K562 (cell line): ENCODE measurements around the gene VAPB. TPM values are rescaled to one million over a fixed set of nuclear protein-coding genes. Genes with fewer than 3 reads are reported as not detected.

Experiments
- ARID1B ChIP-seq: fragments of 450-650 bp; IDR thresholded peaks from 2 replicates; pipeline ENCODE4 v1.6.1; 2016; ENCODE audit warnings: antibody characterized with exemption, mild to moderate bottlenecking, inconsistent platforms
- C11orf30 ChIP-seq: fragments of 450-650 bp; IDR thresholded peaks from 2 replicates; pipeline ENCODE4 v1.6.1; 2016; ENCODE audit warnings: low read depth, mild to moderate bottlenecking
- FOSL1 ChIP-seq: fragments of 200-800 bp; sonication (Bioruptor generic); conservative IDR thresholded peaks from 2 replicates; pipeline ENCODE4 v1.6.1; 2016; ENCODE audit warnings: missing genetic modification characterization, missing compliant biosample characterization
- MAFK ChIP-seq: IDR thresholded peaks from 2 replicates; pipeline ENCODE4 v1.6.1; 2011; ENCODE audit warnings: low read length, improper control_type of control experiment
- NR2C1 ChIP-seq, 2 experiments: fragments of 450-650 bp; IDR thresholded peaks; 2 replicates each; pipeline ENCODE4 v1.6.1; 2017; ENCODE audit warnings: mild to moderate bottlenecking in 2 of 2, antibody characterized with exemption in 1 of 2, inconsistent platforms in 1 of 2, missing compliant biosample characterization in 1 of 2, missing genetic modification characterization in 1 of 2
- SIN3B ChIP-seq: fragments of 450-650 bp; IDR thresholded peaks from 2 replicates; pipeline ENCODE4 v1.6.1; 2017; ENCODE audit warnings: low read depth, mild to moderate bottlenecking, moderate library complexity
- SMARCA5 ChIP-seq: fragments of 450-650 bp; IDR thresholded peaks from 2 replicates; pipeline ENCODE4 v1.6.1; 2016
- SMARCC2 ChIP-seq: fragments of 450-650 bp; IDR thresholded peaks from 2 replicates; pipeline ENCODE4 v1.6.1; 2017; ENCODE audit warnings: antibody characterized with exemption, moderate library complexity, mild to moderate bottlenecking, low read depth
- ZBTB40 ChIP-seq, 2 experiments: fragments of 450-650 bp in 1 of 2; sonication (generic) in 1 of 2; formaldehyde crosslinking in 1 of 2; IDR thresholded peaks; 2 replicates each; pipeline versions ENCODE4 v1.7.1 to v1.9.0; 2016 to 2022; ENCODE audit warnings: inconsistent platforms in 1 of 2, mild to moderate bottlenecking in 1 of 2, missing genetic modification reagents in 1 of 2
- polyA plus RNA-seq, 8 experiments: library from polyadenylated mRNA; depleted of rRNA in 4 of 8; stranded (reverse) in 5 of 8; unstranded in 3 of 8; fragments of >200 nt; fragmentation: Nextera tagmentation in 2 of 8; fragmentation: Illumina TruSeq in 1 of 8; extraction: Ambion mirVana in 2 of 8; extraction: Trizol in 1 of 8; gene quantifications; 2 replicates each; pipeline versions ENCODE4 v1.2.1 to v1.2.3, GENCODE V29; 2011 to 2014; ENCODE audit warnings: inconsistent platforms in 1 of 8, missing spikeins in 1 of 8
- total RNA-seq, 7 experiments: library from RNA; depleted of rRNA in 6 of 7; stranded (reverse); fragments of >200 nt in 6 of 7; fragmentation: Illumina TruSeq in 2 of 7; extraction: Trizol in 2 of 7; gene quantifications; 2 replicates each; pipeline versions ENCODE4 v1.2.1 to v1.2.3, GENCODE V29; 2011 to 2021; ENCODE audit warnings: low replicate concordance in 1 of 7
- TF ChIP-seq, protein P1 (sequence below): IDR thresholded peaks from 2 replicates; pipeline ENCODE4 v1.6.1; 2012; ENCODE audit warnings: low read depth, low read length, improper control_type of control experiment, borderline replicate concordance
- TF ChIP-seq, protein P2 (sequence below), 3 experiments: fragments of 200-800 bp in 1 of 3; fragments of 250-450 bp in 1 of 3; fragments of 450-650 bp in 1 of 3; sonication (Bioruptor Pico) in 1 of 3; sonication (Bioruptor generic) in 1 of 3; formaldehyde crosslinking in 1 of 3; IDR thresholded peaks; 2 replicates each; pipeline versions ENCODE4 v1.6.1 to v1.8.0; 2016 to 2022; ENCODE audit warnings: mild to moderate bottlenecking in 2 of 3, missing genetic modification characterization in 2 of 3, missing compliant biosample characterization in 1 of 3, moderate library complexity in 1 of 3

Gene VAPB
- total and polyA plus RNA-seq, 9 of the 15 experiments (the other 6 are each of a cell fraction or from before 2014, with no cell fraction given) = 3.4 to 51.0 (median 27.9) TPM

DNA sequence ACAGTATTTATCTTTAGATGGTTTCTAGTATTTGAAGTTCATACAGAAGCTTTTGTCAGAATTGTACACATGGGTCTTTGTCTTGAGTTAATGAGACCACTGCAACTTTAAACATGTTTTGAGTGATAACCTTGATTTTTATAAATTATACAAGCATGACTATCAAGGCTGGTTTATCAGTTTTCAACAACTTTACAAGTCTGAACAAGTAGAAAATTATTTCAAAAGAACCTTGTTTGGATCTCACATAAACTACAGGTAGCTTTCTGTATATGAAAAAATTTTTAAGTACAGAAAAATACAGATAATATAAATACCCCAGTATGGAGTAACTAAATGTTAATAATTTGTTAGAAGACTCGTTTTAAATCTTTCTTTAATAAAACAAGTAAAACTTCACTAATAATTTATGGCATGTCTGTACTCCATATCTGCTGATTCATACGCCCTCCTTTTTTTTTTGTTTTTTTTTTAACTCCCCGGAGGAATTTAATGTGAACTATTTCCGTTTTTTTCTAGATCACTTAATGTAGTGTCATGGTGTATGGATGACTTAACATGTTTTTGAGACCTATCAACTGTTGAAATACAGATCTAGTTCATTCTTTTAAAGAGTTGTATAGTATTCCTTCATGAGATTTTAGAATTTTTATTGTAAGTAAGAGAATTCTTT, 18.3 kb downstream of the VAPB start (continued):
- TF ChIP-seq, protein P1, sequence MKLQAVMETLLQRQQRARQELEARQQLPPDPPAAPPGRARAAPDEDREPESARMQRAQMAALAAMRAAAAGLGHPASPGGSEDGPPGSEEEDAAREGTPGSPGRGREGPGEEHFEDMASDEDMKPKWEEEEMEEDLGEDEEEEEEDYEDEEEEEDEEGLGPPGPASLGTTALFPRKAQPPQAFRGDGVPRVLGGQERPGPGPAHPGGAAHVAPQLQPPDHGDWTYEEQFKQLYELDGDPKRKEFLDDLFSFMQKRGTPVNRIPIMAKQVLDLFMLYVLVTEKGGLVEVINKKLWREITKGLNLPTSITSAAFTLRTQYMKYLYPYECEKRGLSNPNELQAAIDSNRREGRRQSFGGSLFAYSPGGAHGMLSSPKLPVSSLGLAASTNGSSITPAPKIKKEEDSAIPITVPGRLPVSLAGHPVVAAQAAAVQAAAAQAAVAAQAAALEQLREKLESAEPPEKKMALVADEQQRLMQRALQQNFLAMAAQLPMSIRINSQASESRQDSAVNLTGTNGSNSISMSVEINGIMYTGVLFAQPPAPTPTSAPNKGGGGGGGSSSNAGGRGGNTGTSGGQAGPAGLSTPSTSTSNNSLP = peak; percentile 61; the same call in 1 of the 2 replicates
- TF ChIP-seq NR2C1 (IDR thresholded peaks at IDR 0.05) (peak; percentile 3; the same call in 1 of the 2 replicates), NR2C1 (tag; IDR thresholded peaks at IDR 0.05) (no peak), MAFK (peak; percentile 71; the same call in 1 of the 2 replicates), SIN3B (no peak), ZBTB40 (IDR thresholded peaks at IDR 0.05) (peak; percentile 91), ZBTB40 (CRISPR knock-in tag; IDR thresholded peaks at IDR 0.05) (no peak), ARID1B (peak; percentile 49), SMARCC2 (0 out of 2 replicates have a peak, but pooled peaks have one; percentile 33), FOSL1 (peak; percentile 37; the same call in 1 of the 2 replicates), SMARCA5 (0 out of 2 replicates have a peak, but pooled peaks have one; percentile 17), C11orf30 (peak; percentile 91)
- TF ChIP-seq, protein P2, sequence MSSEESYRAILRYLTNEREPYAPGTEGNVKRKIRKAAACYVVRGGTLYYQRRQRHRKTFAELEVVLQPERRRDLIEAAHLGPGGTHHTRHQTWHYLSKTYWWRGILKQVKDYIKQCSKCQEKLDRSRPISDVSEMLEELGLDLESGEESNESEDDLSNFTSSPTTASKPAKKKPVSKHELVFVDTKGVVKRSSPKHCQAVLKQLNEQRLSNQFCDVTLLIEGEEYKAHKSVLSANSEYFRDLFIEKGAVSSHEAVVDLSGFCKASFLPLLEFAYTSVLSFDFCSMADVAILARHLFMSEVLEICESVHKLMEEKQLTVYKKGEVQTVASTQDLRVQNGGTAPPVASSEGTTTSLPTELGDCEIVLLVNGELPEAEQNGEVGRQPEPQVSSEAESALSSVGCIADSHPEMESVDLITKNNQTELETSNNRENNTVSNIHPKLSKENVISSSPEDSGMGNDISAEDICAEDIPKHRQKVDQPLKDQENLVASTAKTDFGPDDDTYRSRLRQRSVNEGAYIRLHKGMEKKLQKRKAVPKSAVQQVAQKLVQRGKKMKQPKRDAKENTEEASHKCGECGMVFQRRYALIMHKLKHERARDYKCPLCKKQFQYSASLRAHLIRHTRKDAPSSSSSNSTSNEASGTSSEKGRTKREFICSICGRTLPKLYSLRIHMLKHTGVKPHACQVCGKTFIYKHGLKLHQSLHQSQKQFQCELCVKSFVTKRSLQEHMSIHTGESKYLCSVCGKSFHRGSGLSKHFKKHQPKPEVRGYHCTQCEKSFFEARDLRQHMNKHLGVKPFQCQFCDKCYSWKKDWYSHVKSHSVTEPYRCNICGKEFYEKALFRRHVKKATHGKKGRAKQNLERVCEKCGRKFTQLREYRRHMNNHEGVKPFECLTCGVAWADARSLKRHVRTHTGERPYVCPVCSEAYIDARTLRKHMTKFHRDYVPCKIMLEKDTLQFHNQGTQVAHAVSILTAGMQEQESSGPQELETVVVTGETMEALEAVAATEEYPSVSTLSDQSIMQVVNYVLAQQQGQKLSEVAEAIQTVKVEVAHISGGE (CRISPR knock-in tag; IDR thresholded peaks at IDR 0.05) = peak in 1 of 3 experiments; percentile 83; a peak in 2 of 6 replicates
